Measurements from ENCODE around the gene HRAS. TPM values are rescaled to one million over a fixed set of nuclear protein-coding genes. Genes with fewer than 3 reads are reported as not detected.

The HRAS gene
- total RNA-seq, 2 experiments from 2014 or later = 23.7 to 23.9 TPM

DNA sequence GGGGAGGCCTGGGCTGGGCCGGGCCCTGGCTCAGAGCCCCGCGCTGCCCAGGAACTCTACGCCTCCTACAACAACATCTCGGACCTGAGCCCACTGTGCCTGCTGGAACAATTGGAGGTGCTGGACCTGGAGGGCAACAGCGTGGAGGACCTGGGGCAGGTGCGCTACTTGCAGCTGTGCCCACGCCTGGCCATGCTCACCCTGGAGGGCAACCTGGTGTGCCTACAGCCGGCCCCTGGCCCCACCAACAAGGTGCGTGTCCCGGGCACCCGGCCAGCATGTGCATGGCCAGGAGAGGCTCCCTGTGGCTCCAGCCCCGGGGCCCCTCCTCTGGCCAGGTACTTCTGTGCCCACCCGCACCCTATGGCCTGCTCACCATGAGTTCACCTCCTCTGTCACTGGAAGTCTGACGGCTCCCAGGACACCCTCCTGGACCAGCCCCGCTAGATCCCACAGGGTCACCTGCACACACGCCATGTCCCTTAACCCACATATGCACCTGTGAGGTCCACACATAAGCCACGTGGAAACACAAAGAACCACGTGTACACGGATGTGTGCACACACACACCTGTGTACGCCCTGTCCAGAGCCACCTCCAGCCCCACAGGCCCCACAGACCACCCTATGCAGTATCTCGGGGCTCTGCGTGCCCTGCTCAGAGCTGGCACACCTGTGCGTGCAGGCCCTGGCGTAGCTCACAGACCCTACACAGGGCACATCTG, 14.8 kb upstream of the HRAS start:
- Histone ChIP-seq H3K9me3 (ENCODE audit: control insufficient read depth in 1 of 2, insufficient read depth in 1 of 2, low read length in 2 of 2) (no peaks in the 10 kb centered on the region), H3K4me1 (ENCODE audit: insufficient read depth, low read length) (peaks cover 14% of the 10 kb centered on the region), H3K27ac (ENCODE audit: low read depth in 1 of 2, low read length in 2 of 2) (no peak overlapping the region), H3K27me3 (ENCODE audit: control insufficient read depth in 1 of 2, insufficient read depth in 2 of 2, low read length in 2 of 2) (no peaks in the 10 kb centered on the region), H3K36me3 (ENCODE audit: insufficient read depth, low read length) (no peaks in the 10 kb centered on the region), H3K4me3 (ENCODE audit: low read length) (no peak overlapping the region)
- Mint-ChIP-seq H3K27me3 (no peaks in the 10 kb centered on the region), H3K4me1 (ENCODE audit: low read depth) (no peaks in the 10 kb centered on the region), H3K4me3 (no peak overlapping the region), H3K9me3 (no peaks in the 10 kb centered on the region), H3K36me3 (ENCODE audit: low read depth) (no peaks in the 10 kb centered on the region), H3K27ac (no peak overlapping the region)
- no peak for ATAC-seq (ENCODE audit: poor library complexity)
- TF ChIP-seq, protein P1, sequence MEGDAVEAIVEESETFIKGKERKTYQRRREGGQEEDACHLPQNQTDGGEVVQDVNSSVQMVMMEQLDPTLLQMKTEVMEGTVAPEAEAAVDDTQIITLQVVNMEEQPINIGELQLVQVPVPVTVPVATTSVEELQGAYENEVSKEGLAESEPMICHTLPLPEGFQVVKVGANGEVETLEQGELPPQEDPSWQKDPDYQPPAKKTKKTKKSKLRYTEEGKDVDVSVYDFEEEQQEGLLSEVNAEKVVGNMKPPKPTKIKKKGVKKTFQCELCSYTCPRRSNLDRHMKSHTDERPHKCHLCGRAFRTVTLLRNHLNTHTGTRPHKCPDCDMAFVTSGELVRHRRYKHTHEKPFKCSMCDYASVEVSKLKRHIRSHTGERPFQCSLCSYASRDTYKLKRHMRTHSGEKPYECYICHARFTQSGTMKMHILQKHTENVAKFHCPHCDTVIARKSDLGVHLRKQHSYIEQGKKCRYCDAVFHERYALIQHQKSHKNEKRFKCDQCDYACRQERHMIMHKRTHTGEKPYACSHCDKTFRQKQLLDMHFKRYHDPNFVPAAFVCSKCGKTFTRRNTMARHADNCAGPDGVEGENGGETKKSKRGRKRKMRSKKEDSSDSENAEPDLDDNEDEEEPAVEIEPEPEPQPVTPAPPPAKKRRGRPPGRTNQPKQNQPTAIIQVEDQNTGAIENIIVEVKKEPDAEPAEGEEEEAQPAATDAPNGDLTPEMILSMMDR (IDR thresholded peaks at IDR 0.05) = no peak
- intact Hi-C loops (cut with DNase I, micrococcal nuclease) = no loop called here
- no peak for DNase-seq
- POLR2A ChIA-PET = no interaction called here
- CTCF ChIA-PET = no interaction called here

DNA sequence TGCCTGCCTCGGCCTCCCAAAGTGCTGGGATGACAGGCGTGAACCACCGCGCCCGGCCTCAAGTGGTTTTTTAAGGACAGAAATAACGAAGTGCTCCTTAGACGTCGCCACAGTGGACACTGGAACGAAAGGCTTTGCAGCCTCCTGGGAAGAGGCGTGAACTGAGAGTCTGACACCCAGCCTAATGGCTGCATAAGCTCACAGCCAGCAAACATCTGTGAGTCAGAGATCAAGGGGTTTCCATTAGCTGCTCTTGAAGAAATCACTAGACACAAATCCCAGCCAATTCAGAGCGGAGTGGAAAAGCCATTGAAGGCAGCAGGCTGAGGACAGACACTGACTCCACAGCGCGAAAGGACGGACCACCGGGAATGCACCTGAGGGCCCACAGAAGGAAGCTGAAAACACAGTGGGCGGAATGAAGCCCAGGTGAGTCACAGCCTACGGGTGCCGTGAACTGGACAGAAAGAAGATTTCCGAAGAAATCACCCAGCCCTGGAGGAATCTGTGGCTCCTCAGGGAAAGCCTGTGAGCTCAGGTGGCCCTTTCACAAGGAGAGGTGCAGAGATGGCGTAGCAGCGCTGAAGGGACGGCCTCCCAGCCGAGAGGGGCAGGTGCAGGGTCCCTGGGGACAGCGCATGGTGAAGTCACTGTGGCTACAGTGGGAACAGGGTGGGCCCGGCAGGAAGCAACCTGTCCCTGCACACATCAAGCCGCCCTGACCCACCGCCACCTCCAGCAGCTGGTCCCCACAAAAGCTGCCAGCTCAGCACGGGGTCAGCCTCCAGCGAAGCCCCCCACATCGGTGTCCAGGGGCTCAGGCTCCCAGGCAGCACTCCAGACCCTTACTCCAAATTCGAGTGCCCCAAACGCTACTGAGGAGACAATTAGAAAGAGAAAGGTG, 13.6 kb upstream of the HRAS start:
- Histone ChIP-seq H3K4me1 (ENCODE audit: insufficient read depth, low read length) (peaks cover 6% of the 10 kb centered on the region), H3K4me3 (ENCODE audit: low read length) (no peak overlapping the region), H3K36me3 (ENCODE audit: insufficient read depth, low read length) (no peaks in the 10 kb centered on the region), H3K27ac (ENCODE audit: low read depth in 1 of 2, low read length in 2 of 2) (no peak overlapping the region), H3K27me3 (ENCODE audit: control insufficient read depth in 1 of 2, insufficient read depth in 2 of 2, low read length in 2 of 2) (no peaks in the 10 kb centered on the region), H3K9me3 (ENCODE audit: control insufficient read depth in 1 of 2, insufficient read depth in 1 of 2, low read length in 2 of 2) (no peaks in the 10 kb centered on the region)
- POLR2A ChIA-PET = no interaction called here
- Mint-ChIP-seq H3K4me3 (peak overlapping the region; percentile 7), H3K27ac (no peak overlapping the region), H3K9me3 (no peaks in the 10 kb centered on the region), H3K36me3 (ENCODE audit: low read depth) (no peaks in the 10 kb centered on the region), H3K4me1 (ENCODE audit: low read depth) (no peaks in the 10 kb centered on the region), H3K27me3 (no peaks in the 10 kb centered on the region)
- intact Hi-C loops (cut with DNase I, micrococcal nuclease) = no loop called here
- TF ChIP-seq, protein P1 (IDR thresholded peaks at IDR 0.05) = no peak
- CTCF ChIA-PET = no interaction called here
- DNase-seq = no peak
- ATAC-seq (ENCODE audit: poor library complexity) = no peak

DNA sequence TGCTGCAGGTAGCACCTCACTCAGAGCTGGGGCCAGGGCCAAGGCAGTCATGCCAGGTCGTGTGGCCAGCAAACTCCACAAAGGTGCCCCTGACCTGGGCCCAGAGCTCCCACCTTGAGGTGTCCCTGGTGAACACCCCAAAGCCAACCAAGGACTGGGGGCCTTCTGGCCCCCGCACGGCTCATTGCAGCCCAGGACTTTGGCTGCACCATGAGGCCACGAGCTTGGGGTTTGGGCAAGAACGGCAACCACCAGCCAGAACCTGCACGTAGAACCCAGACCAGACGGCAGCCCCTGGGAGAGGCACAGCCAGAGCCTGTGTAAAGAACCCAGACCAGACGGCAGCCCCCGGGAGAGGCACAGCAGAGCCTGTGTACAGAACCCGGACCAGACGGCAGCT, 9.8 kb upstream of the HRAS start:
- TF ChIP-seq, protein P1 (IDR thresholded peaks at IDR 0.05) = no peak
- H3K36me3 Mint-ChIP-seq (ENCODE audit: low read depth) = no peaks in the 10 kb centered on the region
- Histone ChIP-seq H3K4me1 (ENCODE audit: insufficient read depth, low read length) (no peaks in the 10 kb centered on the region), H3K27ac (ENCODE audit: low read depth in 1 of 2, low read length in 2 of 2) (no peak overlapping the region), H3K36me3 (ENCODE audit: insufficient read depth, low read length) (no peaks in the 10 kb centered on the region), H3K27me3 (ENCODE audit: control insufficient read depth in 1 of 2, insufficient read depth in 2 of 2, low read length in 2 of 2) (no peaks in the 10 kb centered on the region), H3K9me3 (ENCODE audit: control insufficient read depth in 1 of 2, insufficient read depth in 1 of 2, low read length in 2 of 2) (no peaks in the 10 kb centered on the region), H3K4me3 (ENCODE audit: low read length) (no peak overlapping the region)
- H3K4me1 Mint-ChIP-seq (ENCODE audit: low read depth) = no peaks in the 10 kb centered on the region
- DNase-seq (no peak), ATAC-seq (ENCODE audit: poor library complexity) (no peak)
- intact Hi-C loops (cut with DNase I, micrococcal nuclease) = no loop called here
- ChIA-PET CTCF (no interaction called here), POLR2A (no interaction called here)
- no peaks in the 10 kb centered on the region for H3K27me3 Mint-ChIP-seq
- H3K4me3 Mint-ChIP-seq = no peak overlapping the region
- no peaks in the 10 kb centered on the region for H3K9me3 Mint-ChIP-seq
- H3K27ac Mint-ChIP-seq = no peak overlapping the region

Measured in CD4-positive, alpha-beta T cell (primary cell).